Stimulated activated CD4-positive, alpha-beta T cell treated with anti-CD3 and anti-CD28 coated beads, Interleukin-12 subunit alpha, Interleukin-12 subunit beta, amount 100 ng/mL, for 4 hours (primary cell): ENCODE measurements around the gene ARRB1.
"Not testable (repeated sequence)": the region's sequence is repeated elsewhere in the genome, so short reads cannot be mapped to it uniquely, and the experiment has no call there.

Experiments
- DNase-seq: peaks from one replicate; pipeline ENCODE4 v3.0.0-alpha.2; 2020

Gene ARRB1

DNA sequence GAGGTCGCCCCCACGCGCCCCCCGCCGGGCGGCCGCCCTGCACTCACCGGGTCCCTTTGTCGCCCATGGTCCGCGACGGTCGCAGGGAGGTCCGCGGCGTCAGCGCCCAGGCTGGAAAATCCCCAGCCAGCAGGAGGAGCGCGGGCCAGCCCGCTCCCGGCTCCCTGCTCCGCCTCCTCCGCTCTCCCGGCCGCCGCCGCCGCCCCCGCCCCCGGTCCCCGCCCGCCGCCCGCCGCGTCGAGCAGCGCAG, at the start of gene ARRB1:
Gene ARRB1 (minus strand): TSS at position 121 of the 250 bp plus-strand sequence. CDS start 54 bp downstream, at position 67.
- no peak for DNase-seq

DNA sequence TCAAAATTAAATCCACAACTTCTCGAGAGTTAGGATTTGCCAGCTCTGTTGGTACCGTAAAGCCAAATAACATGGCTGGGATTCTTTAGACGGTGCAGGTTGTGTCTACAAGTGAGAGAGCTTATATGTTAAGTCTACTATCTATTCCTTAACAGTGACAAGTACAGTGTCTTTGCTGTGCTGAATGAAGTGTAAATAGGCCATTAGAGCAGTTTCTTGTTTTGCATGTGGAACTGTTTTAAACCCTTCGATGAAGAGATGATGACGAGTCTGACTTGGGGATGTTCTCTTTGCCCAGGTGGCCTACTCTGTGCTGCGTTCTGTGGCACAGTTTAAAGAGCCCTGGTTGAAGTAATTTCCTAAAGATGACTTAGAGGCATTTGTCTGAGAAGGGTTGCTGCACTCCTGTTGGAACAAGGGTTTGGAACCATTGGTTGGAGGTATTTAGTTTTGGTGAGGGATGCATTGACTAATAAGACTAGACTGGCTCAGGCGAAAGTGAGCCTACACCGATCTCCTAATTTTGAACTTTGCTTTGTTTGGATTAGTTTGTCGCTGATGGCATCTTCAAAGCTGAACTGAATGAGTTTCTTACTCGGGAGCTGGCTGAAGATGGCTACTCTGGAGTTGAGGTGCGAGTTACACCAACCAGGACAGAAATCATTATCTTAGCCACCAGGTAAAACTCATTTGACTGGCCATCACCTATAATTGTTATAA, 48.8 kb upstream of the ARRB1 start:
- no peak for DNase-seq

DNA sequence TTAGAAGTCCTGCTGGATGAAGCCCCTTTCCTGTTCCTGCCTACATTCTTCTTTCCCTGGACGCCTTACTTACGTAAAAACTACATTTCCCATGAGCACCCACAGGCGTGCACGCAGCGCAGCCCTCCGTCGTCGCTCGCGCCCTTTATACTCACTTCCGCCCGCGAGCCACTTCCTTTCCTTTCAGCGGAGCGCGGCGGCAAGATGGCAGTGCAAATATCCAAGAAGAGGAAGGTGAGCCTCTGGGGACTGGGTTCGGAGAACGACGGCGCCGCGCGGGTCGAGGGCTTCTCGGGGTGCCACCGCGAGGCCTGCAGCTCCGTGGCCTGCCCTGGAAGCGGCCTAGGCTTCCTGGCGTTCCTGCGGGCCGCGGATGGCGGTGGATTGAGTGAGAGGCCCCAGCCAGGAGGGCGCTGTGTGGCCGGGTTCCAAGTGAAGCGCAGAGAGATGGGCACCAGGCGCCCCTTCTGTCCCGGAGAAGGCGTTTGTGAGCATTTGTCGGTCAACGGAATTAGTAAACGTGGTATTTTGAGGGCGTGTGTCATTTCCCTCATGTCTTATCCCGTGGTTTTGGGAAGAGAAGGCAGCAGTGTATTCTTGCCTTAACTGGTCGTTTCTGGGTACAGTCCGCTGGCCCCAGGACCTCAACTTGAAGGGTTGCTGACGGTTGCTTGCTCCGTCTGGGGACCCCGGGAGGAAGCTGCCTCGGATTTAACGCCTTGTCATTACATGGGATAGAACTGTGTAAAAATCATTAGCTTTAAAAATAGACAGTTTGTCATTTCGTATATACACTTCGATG, 48.1 kb upstream of the ARRB1 start, which contains the start of gene RPS3:
Gene RPS3 (plus strand): TSS at position 175 of the 802 bp plus-strand sequence. CDS start 30 bp downstream, at position 205.
- DNase-seq = peak; percentile 85

DNA sequence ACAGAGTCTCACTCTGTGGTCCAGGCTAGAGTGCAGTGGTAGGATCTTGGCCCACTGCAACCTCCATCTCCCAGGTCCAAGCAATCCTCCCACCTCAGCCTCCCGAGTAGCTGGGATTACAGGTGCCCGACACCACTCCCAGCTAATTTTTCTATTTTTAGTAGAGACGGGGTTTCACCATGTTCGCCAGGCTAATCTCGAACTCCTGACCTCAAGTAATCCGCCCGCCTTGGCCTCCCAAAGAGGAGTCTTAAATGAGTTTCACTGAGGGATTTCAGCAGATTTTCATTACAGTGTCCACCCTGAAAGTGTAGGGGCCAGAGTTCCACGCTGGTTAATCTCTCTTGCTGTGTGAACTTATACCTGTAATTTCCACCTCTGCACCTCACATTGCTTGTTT, 47.4 kb upstream of the ARRB1 start:
- no peak for DNase-seq

DNA sequence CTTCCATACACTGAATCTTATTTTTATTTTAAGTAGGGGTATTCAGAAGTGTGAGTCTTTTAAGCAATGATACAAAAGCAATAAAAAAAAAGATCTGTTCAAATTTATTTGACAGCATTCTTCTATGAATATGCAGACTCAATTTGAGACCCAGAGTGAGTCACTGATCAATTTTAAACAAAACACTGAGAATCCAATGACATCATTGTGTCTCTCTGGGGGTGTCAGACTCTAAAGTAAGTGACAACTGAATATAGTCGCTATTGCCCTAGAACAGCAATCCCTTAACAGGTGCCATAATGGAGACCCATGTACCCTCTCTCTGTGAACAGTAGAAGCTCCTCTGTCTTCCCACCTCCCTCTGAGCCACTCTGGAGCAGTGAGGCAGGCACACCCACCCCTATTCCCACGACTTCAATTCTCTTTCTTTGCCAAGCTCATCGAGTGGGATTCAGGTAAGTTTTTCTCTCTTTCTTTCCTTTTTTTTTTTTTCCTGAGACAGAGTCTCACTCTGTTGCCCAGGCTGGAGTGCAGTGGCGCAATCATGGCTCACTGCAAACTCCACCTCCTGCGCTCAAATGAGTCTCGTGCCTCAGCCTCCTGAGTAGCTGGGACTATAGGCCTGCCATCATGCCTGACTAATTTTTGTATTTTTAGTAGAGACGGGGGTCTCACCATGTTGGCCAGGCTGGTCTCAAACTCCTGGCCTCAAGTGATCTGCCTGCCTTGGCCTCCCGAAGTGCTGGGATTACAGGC, 42.8 kb upstream of the ARRB1 start:
- no peak for DNase-seq

DNA sequence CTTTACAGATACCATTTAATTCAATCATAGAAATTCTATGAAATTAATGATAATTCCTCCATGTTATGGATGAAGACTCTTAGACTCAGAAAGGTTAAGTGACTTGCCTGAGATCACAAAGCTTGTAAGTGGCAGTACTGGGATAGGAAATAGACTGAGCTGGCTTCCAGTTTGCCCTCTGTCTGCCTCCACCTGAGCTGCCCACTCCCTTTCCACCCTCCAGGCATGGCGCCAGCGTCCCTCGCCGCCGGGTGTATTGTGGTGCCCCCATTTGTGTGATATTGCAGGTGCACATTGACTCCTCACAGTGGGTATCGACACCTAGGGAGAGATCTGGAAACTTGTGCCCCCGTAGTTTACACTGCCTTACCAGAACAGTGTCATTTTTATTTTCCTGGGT, 38.5 kb upstream of the ARRB1 start:
- no peak for DNase-seq

DNA sequence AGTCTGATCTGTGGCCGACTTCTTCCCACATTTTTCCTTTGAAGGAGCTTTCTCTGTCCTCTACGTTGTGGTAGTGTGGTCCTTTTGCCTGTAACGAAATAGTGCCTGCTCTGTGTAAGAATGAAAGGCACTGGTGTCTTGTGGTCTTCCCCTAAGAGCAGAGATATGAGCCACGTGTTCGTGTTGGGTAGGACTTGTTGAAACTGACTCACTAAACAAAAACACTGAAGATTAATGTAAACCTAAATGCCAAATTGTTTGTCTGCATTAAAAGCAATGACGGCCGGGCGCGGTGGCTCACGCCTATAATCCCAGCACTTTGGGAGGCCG, 37.8 kb upstream of the ARRB1 start:
- no peak for DNase-seq

DNA sequence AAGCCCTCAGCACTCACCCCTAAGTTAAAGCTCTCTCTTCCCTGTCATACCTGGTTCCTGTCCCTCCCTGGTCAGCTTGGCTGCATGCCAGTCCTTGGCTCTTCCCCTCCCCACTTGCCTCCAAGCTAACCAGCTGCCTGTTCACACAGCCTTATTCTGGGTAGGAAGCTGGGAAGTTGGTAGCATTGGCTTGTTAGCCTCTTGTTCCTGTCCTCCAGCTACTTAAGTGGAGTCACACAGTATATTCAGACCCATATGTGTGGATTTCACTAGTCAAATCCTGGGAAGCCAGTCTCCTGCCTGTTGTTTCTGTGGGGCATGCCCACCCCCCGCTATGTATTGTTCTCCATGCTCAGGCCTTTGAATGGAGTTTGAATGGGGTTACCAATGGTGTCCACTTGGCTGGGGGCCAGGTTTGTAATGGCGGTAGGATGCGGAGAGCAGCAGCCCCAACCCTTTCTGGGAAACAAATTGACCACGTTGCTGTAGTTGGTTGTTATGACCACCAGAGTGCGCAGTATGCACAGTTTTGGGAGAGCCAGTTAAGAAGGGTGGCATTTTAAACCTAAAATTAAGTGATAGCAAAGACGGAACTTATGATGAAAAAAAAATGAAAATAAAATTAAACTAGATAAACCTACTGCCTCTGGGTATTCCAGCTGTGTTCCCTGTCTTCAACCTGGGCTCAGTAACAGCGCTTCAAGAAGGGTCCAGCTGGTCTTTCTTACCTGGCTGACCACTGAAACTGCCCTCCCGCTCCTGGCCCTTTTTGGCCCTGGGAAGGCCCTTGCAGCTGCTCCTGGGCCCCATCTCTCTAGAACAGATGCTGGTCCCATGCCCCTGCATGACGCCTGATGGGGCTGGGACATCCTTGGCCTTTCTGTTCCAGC, 37.2 kb upstream of the ARRB1 start:
- DNase-seq = peak; percentile 50

DNA sequence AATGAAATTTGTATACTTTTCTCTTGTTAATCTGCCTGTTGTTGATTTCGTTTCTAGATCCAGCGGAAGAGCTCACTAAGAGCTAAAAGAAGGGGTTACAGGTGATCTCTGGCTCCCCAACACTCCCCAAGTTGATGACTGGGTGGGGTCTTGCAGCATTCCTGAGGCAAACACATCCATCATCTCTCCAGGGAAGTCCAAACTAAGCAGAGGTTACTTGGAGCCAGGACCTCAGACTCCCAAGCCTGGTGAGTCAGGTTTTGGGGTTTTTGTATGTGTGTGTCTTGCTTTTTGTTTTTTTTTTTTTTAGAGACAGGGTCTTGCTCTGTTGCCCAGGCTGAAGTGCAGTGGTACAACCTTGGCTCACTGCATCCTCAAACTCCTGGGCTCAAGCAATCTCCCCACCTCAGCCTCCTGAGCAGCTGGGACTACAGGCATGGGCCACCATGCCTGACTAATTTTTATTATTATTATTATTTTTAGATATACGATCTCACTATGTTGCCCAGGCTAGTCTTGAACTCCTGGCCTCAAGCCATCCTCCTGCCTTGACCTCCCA, 36.4 kb upstream of the ARRB1 start:
- DNase-seq = no peak

DNA sequence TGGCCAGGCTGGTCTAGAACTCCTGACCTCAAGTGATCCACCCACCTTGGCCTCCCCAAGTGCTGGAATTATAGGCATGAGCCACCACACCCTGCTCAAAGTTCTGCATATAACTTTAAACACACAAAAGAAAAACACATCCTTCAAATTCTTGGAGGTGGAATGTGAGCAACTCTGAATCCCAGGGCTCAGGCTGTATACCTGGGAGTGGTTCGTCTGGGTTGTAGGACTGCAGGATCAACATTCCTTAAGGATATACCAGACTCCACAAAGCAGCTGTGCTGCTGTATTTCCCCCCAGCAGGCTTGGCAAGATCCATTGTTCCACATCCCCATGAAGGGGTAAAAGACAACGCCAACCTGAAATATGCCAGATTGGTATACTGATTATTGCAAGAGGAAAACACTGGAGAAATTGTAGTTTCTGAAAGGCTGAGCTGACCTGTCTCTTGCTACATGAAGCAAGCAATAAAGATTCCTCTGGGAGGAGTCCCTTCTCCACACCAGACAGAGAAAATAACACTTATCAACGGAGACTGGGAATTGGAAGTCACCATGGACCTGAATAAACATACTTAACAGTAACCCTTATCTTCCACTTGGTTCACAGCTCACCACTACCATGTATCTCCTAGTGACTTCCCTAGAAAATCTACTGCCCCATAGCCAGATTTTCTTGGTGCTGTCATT, 35.6 kb upstream of the ARRB1 start:
- DNase-seq = no peak

DNA sequence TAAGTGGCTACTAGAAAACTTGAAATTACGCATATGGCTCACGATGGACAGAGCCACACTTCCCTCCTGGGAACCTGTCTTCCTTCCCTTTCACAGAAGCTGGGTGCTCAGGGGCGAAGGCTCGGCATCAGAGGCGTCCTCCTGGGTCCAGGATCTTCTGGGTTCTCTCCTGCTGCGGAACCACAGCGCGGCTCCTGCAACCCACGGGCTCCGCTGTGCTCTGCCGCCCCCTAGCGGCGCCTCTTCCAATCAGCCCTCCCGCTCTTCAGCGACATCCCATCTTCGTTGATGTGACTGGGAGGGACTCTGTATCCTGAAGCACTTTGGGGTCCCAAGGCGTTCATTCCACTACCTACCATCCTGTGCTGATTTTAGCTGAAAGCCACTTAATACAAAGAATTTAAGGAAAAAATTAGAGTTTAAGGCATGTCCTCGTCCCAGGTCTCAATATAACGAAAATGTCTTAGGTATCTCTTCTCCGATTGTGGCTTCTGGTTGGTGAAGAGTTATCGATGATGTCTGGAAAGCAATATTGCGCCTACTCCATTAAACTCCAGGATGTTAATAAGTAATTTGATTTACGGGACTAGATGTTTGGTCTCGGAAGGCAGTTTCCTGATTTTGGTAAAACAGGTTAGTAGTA, 33.1 kb upstream of the ARRB1 start:
- DNase-seq = peak; percentile 78

DNA sequence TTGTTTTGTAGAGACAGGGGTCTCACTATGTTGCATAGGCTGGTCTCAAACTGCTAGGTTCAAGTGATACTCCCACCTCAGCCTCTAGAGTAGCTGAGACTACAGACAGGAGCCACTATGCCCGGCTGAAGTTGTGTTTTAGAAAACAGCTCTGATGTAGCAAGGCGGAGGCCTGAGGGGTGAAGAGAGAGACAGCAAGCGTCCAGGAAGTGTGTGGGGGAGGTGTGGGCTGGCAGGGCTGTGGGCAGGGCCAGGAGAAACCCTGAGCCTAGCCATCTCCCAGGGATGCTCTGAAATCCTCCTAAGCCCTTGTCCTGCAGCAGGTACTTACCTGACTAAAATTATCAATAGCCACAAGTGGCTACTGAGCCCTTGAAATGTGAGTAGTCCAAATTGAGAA, 31.8 kb upstream of the ARRB1 start:
- DNase-seq = no peak

DNA sequence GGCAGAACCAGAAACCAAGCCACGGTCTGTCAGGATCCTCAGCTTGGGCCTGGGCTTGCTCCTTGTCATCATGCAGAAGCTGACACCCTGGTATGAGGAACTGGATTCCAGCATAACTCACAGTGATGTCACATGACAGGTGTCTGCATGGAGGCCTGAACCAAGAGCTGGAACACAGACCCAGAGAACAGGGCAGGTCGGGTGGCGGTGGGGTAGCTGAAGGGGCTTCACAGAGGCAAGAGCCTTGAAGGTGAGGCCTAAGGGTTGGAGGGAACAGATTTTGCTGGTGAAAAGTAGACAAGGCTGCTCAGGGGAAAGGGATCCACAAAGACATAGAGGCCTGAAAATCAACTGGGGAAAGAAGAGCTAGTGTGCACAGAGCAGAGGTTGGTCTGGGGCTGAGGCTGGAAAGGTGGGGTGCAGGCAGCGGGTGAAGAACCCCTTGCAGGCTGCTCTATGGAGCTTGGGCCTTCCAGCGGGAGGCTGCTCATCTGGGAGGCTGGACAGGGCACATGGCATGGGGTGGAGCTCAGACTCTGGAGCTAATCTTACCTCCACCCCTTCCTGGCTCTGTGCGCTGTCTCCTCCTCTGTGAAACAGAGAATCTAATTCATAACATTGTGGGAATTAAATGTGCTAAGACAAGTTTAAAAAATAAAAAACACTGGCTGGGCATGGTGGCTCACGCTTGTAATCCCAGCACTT, 29.4 kb upstream of the ARRB1 start:
- no peak for DNase-seq

DNA sequence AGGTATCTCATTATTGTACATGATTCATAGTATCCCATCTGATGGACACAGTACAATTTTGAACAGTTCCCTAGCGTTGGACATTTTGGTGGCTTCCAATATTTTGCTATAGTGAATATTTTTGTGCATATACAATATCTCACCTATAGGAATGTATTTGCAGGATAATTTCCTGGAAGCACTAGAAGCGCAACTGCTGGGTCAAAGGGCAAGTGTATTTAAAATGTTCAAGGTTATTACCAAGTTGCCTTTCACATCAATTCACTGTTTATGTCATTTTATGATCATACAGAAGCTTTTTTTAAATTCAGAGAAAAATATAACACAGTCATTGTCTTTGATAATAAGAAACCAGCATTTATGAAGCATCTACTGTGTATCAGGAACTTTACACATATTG, 28.8 kb upstream of the ARRB1 start:
- no peak for DNase-seq

DNA sequence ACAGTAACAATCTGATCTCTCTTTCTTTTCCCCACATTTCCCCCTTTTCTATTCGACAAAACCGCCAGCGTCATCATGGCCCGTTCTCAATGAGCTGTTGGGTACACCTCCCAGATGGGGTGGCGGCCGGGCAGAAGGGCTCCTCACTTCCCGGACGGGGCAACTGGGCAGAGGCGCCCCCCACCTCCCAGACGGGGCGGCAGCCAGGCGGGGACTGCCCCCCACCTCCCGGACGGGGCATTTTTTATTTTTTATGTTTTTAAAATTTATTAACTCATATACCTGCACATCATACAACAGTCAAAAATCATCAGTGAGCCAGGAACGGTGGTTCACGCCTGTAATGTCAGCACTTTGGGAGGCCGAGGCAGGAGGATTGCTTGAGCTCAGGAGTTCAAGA, 27.3 kb upstream of the ARRB1 start:
- DNase-seq = not testable (repeated sequence)

DNA sequence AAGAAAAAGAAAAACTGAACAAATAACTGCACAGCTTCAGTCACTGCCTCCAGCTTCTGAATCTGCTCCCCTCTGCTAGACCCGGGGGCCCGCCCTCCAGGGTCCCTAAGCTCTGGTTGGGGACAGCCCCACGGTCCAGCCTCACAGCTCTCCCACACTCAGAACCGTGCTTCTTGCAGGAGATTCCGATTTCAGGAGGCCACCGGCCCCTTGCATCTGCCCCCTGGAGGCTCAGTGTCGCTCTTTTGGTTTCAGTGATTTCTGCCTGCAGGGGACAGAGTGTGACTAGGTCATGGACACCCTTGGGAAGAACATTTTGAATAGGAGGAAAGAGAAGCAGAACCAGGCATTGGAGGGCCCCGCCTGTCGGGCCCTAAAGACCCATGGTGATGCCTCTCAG, 24.7 kb upstream of the ARRB1 start:
- no peak for DNase-seq

DNA sequence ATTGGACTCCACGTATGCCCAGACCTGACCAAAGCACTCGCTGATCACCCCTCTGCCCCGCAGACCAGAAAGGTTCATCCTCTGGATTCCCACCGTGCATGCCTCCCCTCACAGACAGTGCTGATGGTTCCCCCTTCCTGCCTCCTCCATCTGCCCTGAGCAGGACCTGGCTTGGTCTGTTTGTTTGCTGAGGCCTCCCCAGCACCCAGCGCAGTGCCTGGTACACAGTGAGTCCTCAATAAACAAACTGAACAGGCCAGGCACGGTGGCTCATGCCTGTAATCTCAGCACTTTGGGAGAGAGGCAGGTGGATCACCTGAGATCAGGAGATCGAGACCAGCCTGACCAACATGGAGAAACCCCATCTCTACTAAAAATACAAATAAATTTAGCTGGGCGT, 24.2 kb upstream of the ARRB1 start:
- DNase-seq = no peak

DNA sequence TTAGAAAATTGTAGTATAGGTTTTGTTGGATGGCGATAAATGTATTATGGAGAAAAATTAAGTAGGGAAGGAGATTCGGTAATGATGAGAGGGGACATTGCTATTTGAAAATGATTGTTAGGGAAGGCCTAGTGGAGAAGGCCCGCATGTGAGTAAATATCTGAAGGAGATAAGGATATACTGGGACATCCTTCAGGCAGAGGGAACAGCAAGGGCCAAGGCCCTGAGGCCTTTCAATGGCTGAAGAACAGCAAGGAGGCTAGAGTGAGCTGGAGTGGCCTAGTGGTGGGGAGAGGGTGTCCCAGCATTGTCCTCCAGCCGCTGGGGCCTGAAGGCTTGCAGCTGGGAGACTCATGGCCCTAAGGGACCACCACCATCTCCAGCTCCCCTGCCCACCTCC, 23.2 kb upstream of the ARRB1 start:
- no peak for DNase-seq

DNA sequence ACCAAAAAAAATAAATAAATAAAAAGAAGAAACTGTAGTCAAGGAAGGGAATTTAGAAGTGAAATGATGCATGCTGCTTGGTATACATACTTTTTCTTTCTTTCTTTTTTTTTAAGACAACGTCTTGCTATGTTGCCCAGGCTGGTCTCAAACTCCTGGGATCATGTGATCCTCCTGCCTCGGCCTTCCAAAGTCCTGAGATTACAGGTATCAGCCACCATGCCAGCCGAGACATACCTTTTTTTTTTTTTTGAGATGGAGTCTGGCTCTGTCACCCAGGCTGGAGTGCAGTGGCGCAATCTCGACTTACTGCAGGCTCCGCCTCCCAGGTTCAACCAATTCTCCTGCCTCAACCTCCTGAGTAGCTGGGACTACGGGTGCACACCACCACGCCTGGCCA, 21.7 kb upstream of the ARRB1 start:
- DNase-seq = no peak

DNA sequence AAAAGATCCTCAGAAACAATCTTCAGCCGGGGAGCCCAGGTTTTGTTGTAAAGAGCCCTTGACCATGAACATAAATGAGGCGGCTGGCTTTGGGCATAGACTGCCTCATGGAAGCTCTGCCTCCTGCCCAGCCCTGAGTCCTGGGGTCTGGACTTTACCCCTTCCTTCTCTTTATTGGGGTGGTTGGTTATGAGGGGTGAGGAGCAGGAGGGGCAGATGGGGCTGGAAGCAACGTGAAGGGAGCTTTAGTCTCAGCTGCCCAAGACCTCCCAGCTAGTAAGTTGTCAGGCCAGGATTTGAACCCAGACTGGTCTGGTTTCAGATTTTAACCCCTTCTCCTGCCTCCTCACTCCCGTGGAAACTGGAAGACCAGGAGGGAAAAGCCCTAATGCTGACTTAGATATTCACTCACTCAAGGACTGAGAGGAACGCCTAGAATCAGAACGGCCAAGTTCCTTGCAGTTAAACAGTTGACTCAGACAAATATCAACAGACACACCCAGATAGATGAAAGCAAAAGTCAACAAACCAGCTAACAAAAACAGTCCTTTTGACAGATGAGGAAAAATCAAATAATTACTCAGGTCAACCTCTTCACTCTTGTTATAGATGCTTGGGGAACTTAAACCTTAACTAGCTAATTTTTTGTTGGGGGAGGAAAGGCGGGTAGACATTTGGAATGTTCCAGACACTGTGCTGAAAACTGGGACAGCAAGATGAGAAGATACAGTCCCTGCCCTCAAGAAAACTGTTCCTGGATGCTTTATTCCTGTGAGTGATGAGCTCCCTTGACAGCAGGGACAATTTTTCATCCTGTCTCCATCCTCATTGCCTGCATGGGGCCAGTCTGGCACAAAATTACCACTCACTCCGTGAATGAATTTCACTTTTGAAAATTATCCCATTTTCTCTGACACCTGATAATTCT, 20.8 kb upstream of the ARRB1 start:
- no peak for DNase-seq
